Measurements from ENCODE around the gene SORL1.

Gene SORL1

DNA sequence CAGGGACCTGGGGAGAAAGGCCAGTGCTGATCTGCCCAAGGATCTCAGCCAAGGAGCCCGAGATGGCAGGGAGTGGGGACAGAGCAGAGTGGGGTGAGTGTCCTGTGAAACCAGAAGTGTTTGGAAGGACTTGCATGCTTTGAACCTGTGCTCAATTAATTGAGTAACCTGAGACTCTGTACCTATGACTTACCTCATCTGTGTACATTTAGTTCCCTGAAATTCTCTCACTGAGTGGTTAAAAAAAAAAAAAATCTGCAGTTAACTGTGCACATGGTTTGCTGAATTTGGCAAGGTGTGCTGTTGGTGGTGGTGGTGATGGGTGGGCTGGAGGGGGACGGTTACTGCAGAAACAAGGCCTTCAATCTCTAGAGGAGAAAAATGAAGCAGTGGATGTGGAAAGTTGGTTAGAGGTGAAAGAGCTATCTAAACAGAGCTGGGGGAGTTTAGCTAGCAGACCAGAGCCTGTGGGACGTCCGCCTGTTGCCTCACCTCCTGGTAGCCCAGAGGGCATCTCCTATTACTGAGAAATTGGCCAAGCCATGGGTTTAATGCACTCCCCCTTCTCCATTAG lies 8.9 kb downstream of the SORL1 start:
- H3K27ac ChIP-seq: no peak overlapping the region
- no peak overlapping the region for H3K4me2 ChIP-seq

DNA sequence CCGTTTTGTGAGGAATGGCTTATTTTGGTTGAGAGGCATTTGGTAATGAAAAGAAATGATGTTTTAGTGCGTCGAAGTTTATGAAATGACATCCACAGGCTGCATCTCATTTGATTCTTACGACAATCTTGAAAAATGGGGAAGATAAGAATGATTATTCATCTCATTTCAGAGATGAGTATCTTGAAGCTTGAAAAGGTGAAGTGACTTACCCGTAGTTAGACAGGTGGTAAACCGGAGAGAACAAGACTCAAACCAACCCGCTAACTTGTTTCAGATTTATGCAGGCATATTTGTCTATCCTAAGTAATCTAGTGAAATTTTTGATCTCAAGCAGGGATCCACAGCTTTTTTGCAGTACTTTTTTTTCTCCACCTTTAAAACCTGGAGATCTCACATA lies 9.7 kb downstream of the SORL1 start:
- Histone ChIP-seq H3K27me3 (ENCODE audit: insufficient read depth, low read depth) (no peaks in the 10 kb centered on the region), H3K9ac (no peak overlapping the region), H3K4me2 (no peak overlapping the region), H3K36me3 (ENCODE audit: insufficient read depth) (no peaks in the 10 kb centered on the region), H2AFZ (ENCODE audit: low read depth) (no peak overlapping the region), H3K79me2 (ENCODE audit: insufficient read depth, low read depth) (no peaks in the 10 kb centered on the region), H3K4me3 (IDR thresholded peaks at IDR 0.05; ENCODE audit: insufficient read depth, low read depth, low read length) (no peak overlapping the region), H3K27ac (no peak overlapping the region), H4K20me1 (ENCODE audit: insufficient read depth) (no peaks in the 10 kb centered on the region), H3K4me1 (ENCODE audit: low read depth, poor library complexity, severe bottlenecking) (no peaks in the 10 kb centered on the region)
- TF ChIP-seq, protein P1, sequence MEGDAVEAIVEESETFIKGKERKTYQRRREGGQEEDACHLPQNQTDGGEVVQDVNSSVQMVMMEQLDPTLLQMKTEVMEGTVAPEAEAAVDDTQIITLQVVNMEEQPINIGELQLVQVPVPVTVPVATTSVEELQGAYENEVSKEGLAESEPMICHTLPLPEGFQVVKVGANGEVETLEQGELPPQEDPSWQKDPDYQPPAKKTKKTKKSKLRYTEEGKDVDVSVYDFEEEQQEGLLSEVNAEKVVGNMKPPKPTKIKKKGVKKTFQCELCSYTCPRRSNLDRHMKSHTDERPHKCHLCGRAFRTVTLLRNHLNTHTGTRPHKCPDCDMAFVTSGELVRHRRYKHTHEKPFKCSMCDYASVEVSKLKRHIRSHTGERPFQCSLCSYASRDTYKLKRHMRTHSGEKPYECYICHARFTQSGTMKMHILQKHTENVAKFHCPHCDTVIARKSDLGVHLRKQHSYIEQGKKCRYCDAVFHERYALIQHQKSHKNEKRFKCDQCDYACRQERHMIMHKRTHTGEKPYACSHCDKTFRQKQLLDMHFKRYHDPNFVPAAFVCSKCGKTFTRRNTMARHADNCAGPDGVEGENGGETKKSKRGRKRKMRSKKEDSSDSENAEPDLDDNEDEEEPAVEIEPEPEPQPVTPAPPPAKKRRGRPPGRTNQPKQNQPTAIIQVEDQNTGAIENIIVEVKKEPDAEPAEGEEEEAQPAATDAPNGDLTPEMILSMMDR (conservative IDR thresholded peaks at IDR 0.05; ENCODE audit: low read depth, low read length): no peak

More for the DNA sequence above, 8.9 kb downstream of the SORL1 start:
- no peak overlapping the region for H3K4me3 ChIP-seq (IDR thresholded peaks at IDR 0.05; ENCODE audit: insufficient read depth, low read depth, low read length)
- no peak overlapping the region for H2AFZ ChIP-seq (ENCODE audit: low read depth)
- H3K79me2 ChIP-seq (ENCODE audit: insufficient read depth, low read depth): no peaks in the 10 kb centered on the region
- TF ChIP-seq, protein P1 (conservative IDR thresholded peaks at IDR 0.05; ENCODE audit: low read depth, low read length): no peak
- no peak overlapping the region for H3K9ac ChIP-seq
- no peaks in the 10 kb centered on the region for H3K36me3 ChIP-seq (ENCODE audit: insufficient read depth)
- H3K27me3 ChIP-seq (ENCODE audit: insufficient read depth, low read depth): no peaks in the 10 kb centered on the region
- H4K20me1 ChIP-seq (ENCODE audit: insufficient read depth): no peaks in the 10 kb centered on the region
- no peaks in the 10 kb centered on the region for H3K4me1 ChIP-seq (ENCODE audit: low read depth, poor library complexity, severe bottlenecking)

GRCh38 chr11:121463689-121464335 lies 11.7 kb downstream of the SORL1 start:
- Histone ChIP-seq H3K4me1 (ENCODE audit: low read depth, poor library complexity, severe bottlenecking) (no peaks in the 10 kb centered on the region), H3K4me3 (IDR thresholded peaks at IDR 0.05; ENCODE audit: insufficient read depth, low read depth, low read length) (no peak overlapping the region), H3K27ac (no peak overlapping the region)

GRCh38 chr11:121464352-121464946 lies 12.3 kb downstream of the SORL1 start:
- Histone ChIP-seq H3K27ac (no peak overlapping the region), H3K79me2 (ENCODE audit: insufficient read depth, low read depth) (no peaks in the 10 kb centered on the region)

More at GRCh38 chr11:121463689-121464335, 11.7 kb downstream of the SORL1 start:
- Histone ChIP-seq H3K79me2 (ENCODE audit: insufficient read depth, low read depth) (no peaks in the 10 kb centered on the region), H3K4me2 (no peak overlapping the region), H4K20me1 (ENCODE audit: insufficient read depth) (no peaks in the 10 kb centered on the region), H3K9ac (no peak overlapping the region), H3K27me3 (ENCODE audit: insufficient read depth, low read depth) (no peaks in the 10 kb centered on the region), H3K36me3 (ENCODE audit: insufficient read depth) (no peaks in the 10 kb centered on the region), H2AFZ (ENCODE audit: low read depth) (no peak overlapping the region)
- TF ChIP-seq, protein P1 (conservative IDR thresholded peaks at IDR 0.05; ENCODE audit: low read depth, low read length): no peak

More at GRCh38 chr11:121464352-121464946, 12.3 kb downstream of the SORL1 start:
- TF ChIP-seq, protein P1 (conservative IDR thresholded peaks at IDR 0.05; ENCODE audit: low read depth, low read length): no peak
- no peaks in the 10 kb centered on the region for H4K20me1 ChIP-seq (ENCODE audit: insufficient read depth)
- H3K36me3 ChIP-seq (ENCODE audit: insufficient read depth): no peaks in the 10 kb centered on the region
- no peak overlapping the region for H3K9ac ChIP-seq
- H2AFZ ChIP-seq (ENCODE audit: low read depth): no peak overlapping the region
- H3K4me1 ChIP-seq (ENCODE audit: low read depth, poor library complexity, severe bottlenecking): no peaks in the 10 kb centered on the region
- no peaks in the 10 kb centered on the region for H3K27me3 ChIP-seq (ENCODE audit: insufficient read depth, low read depth)
- no peak overlapping the region for H3K4me2 ChIP-seq
- no peak overlapping the region for H3K4me3 ChIP-seq (IDR thresholded peaks at IDR 0.05; ENCODE audit: insufficient read depth, low read depth, low read length)
